Liver (tissue), 9 donors: ENCODE results near the gene RAD51B. TPM values are rescaled to one million over a fixed set of nuclear protein-coding genes. Genes with fewer than 3 reads are reported as not detected.

Source experiments
- DNase-seq: peaks from one replicate; pipeline ENCODE4 v3.0.0-alpha.2; 2017; ENCODE audit warnings: low spot score
- H3K27ac ChIP-seq, 2 donors: one replicate each; pipeline ENCODE4 v1.7.0; 2013; ENCODE audit warnings: inconsistent platforms in 2 of 2, low read length in 2 of 2, control low read depth in 1 of 2, low read depth in 1 of 2, mild to moderate bottlenecking in 1 of 2
- H3K27me3 ChIP-seq, 4 donors: one replicate each; pipeline versions ENCODE4 v1.6.1 to v1.7.0; 2013; ENCODE audit warnings: low read length in 3 of 4, inconsistent platforms in 1 of 4, mild to moderate bottlenecking in 1 of 4, moderate library complexity in 1 of 4; ENCODE audit not compliant: control insufficient read depth in 4 of 4, insufficient read depth in 4 of 4
- H3K36me3 ChIP-seq, 4 donors: one replicate each; pipeline versions ENCODE4 v1.6.1 to v1.7.0; 2013; ENCODE audit warnings: low read length in 3 of 4, mild to moderate bottlenecking in 3 of 4, low read depth in 1 of 4, moderate library complexity in 1 of 4; ENCODE audit not compliant: control insufficient read depth in 4 of 4, insufficient read depth in 3 of 4
- H3K4me1 ChIP-seq, 4 donors: one replicate each; pipeline versions ENCODE4 v1.6.1 to v1.7.0; 2013; ENCODE audit warnings: low read length in 3 of 4, mild to moderate bottlenecking in 3 of 4, moderate library complexity in 1 of 4; ENCODE audit not compliant: control insufficient read depth in 4 of 4, insufficient read depth in 4 of 4
- H3K4me3 ChIP-seq, 3 donors: one replicate each; pipeline versions ENCODE4 v1.6.1 to v1.7.0; 2013; ENCODE audit warnings: low read length in 3 of 3, control low read depth in 1 of 3, low read depth in 1 of 3, mild to moderate bottlenecking in 1 of 3
- H3K9ac ChIP-seq, 2 donors: one replicate each; pipeline ENCODE4 v1.7.0; 2013; ENCODE audit warnings: low read length in 2 of 2, mild to moderate bottlenecking in 2 of 2, moderate library complexity in 2 of 2, control low read depth in 1 of 2, low read depth in 1 of 2
- H3K9me3 ChIP-seq, 4 donors: one replicate each; pipeline versions ENCODE4 v1.6.1 to v1.7.0; 2013; ENCODE audit warnings: low read length in 3 of 4; ENCODE audit not compliant: control insufficient read depth in 4 of 4
- EGR1 ChIP-seq, 2 donors: IDR thresholded peaks; 2 replicates each; pipeline ENCODE4 v1.6.1; 2016 to 2018; ENCODE audit warnings: antibody characterized with exemption in 2 of 2, low read depth in 2 of 2
- FOXA1 ChIP-seq: IDR thresholded peaks from 2 replicates; pipeline ENCODE4 v1.6.1; 2016; ENCODE audit warnings: antibody characterized with exemption
- FOXA2 ChIP-seq: IDR thresholded peaks from 2 replicates; pipeline ENCODE4 v1.6.1; 2016; ENCODE audit warnings: antibody characterized with exemption
- GABPA ChIP-seq, 2 donors: IDR thresholded peaks in 1 of 2; conservative IDR thresholded peaks in 1 of 2; 2 replicates each; pipeline ENCODE4 v1.6.1; 2016; ENCODE audit warnings: antibody characterized with exemption in 2 of 2, mild to moderate bottlenecking in 1 of 2, moderate library complexity in 1 of 2
- HNF4A ChIP-seq, 2 donors: conservative IDR thresholded peaks; 2 replicates each; pipeline ENCODE4 v1.6.1; 2016; ENCODE audit warnings: antibody characterized with exemption in 2 of 2, mild to moderate bottlenecking in 2 of 2
- HNF4G ChIP-seq: IDR thresholded peaks from 2 replicates; pipeline ENCODE4 v1.6.1; 2016; ENCODE audit warnings: antibody characterized with exemption
- JUND ChIP-seq, 2 donors: IDR thresholded peaks; 2 replicates each; pipeline ENCODE4 v1.6.1; 2016; ENCODE audit warnings: antibody characterized with exemption in 2 of 2
- NR2F2 ChIP-seq: IDR thresholded peaks from 2 replicates; pipeline ENCODE4 v1.6.1; 2016; ENCODE audit warnings: antibody characterized with exemption
- RAD21 ChIP-seq, 2 donors: IDR thresholded peaks; 2 replicates each; pipeline ENCODE4 v1.6.1; 2016; ENCODE audit warnings: antibody characterized with exemption in 2 of 2, mild to moderate bottlenecking in 2 of 2
- RXRA ChIP-seq, 2 donors: IDR thresholded peaks; 2 replicates each; pipeline ENCODE4 v1.6.1; 2017 to 2018; ENCODE audit warnings: antibody characterized with exemption in 2 of 2, mild to moderate bottlenecking in 1 of 2
- SP1 ChIP-seq: IDR thresholded peaks from 2 replicates; pipeline ENCODE4 v1.6.1; 2018; ENCODE audit warnings: antibody characterized with exemption, mild to moderate bottlenecking
- TAF1 ChIP-seq: conservative IDR thresholded peaks from 2 replicates; pipeline ENCODE4 v1.6.1; 2016; ENCODE audit warnings: antibody characterized with exemption, mild to moderate bottlenecking
- YY1 ChIP-seq: IDR thresholded peaks from 2 replicates; pipeline ENCODE4 v1.6.1; 2016; ENCODE audit warnings: antibody characterized with exemption, mild to moderate bottlenecking
- WGBS: extraction: QIAGEN DNeasy Blood & Tissue Kit; methylation state at CpG from one replicate; pipeline ENCODE4 v1.1.7; 2013; 5-methylcytosine and 5-hydroxymethylcytosine counted together
- polyA plus RNA-seq, 2 donors: library from polyadenylated mRNA; stranded (reverse) in 1 of 2; unstranded in 1 of 2; fragments of 200-250 nt in 1 of 2; fragments of >200 nt in 1 of 2; fragmentation: Nextera tagmentation in 1 of 2; extraction: Ambion mirVana in 1 of 2; gene quantifications; one replicate each; pipeline versions ENCODE4 v1.2.1 to v1.2.3, GENCODE V29; 2013 to 2015
- total RNA-seq, 2 donors: library from RNA; depleted of rRNA; stranded (reverse); fragments of >200 nt; gene quantifications; one replicate each; pipeline ENCODE4 v1.2.3, GENCODE V29; 2014
- TF ChIP-seq, protein P1 (sequence below): IDR thresholded peaks from 2 replicates; pipeline ENCODE4 v1.6.1; 2016; ENCODE audit warnings: antibody characterized with exemption
- TF ChIP-seq, protein P2 (sequence below): IDR thresholded peaks from 2 replicates; pipeline ENCODE4 v1.6.1; 2016; ENCODE audit warnings: antibody characterized with exemption, mild to moderate bottlenecking
- TF ChIP-seq, protein P3 (sequence below): IDR thresholded peaks from 2 replicates; pipeline ENCODE4 v1.6.1; 2016; ENCODE audit warnings: antibody characterized with exemption
- TF ChIP-seq, protein P4 (sequence below): fragments of 150-350 bp; IDR thresholded peaks from 2 replicates; pipeline ENCODE4 v1.5.1; 2017; ENCODE audit warnings: improper control_type of control experiment, low read depth, low read length; ENCODE audit not compliant: missing input control
- TF ChIP-seq, protein P5 (sequence below): IDR thresholded peaks from 2 replicates; pipeline ENCODE4 v1.6.1; 2016; ENCODE audit warnings: antibody characterized with exemption
- donor health status: healthy.
- donor health status: healthy.
- donor health status: healthy.
- donor health status: healthy.
- donor health status: healthy.

The RAD51B gene
- total and polyA plus RNA-seq, 4 donors = 0.81 to 12.9 (median 2.4) TPM

DNA sequence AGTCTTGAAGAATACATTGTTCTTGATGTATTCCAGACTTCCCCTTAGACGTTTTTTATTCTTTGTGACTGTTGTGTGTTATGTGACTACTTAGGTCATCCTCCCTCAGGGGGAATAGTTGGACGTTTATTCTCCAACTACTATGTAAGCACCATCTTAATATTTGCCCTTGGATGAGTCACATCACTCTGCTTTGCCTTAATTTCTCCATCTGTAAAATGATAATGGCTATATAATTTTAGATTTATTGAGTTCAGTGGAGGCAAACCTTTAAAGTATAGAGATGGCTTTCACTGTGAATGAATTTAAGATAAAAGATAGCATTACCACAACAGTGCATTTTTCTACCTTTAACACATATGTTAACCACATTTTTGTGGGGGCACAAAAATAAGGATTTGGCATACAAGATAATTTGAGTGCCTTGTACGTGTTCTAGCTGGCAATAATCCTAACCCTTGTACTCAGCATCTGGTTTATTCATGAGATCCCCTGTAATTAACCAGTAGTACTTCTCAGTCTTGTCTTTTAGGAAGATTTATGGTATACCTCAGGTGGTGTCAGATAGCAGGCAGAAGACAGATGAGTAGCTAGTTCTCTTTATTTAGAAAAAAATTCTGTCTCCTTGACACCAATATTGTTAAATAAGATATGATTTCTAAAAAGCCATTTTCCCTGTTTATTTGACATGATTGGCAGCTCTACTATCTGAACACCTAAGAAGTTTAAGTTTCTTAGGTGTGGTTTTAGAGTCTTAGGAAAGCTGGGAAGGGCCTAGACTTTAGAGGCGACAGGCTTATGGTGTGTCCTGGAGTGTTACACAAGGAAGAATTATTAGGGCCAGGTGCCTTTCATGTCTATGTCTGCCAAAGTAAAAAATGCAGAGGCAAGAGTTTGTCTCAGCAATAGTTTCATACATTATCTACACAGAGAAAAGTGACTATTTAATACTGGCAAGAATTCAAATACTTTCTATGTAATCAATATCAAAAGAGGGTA is 152.3 kb downstream of the RAD51B start (continued):
- TF ChIP-seq SP1 (no peak), TAF1 (no peak), RXRA (IDR thresholded peaks at IDR 0.05) (no peak), FOXA1 (no peak), JUND (IDR thresholded peaks at IDR 0.05) (no peak), EGR1 (IDR thresholded peaks at IDR 0.05; ENCODE audit: low read depth in 2 of 2) (no peak), YY1 (no peak)
- TF ChIP-seq, protein P1, sequence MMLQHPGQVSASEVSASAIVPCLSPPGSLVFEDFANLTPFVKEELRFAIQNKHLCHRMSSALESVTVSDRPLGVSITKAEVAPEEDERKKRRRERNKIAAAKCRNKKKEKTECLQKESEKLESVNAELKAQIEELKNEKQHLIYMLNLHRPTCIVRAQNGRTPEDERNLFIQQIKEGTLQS = no peak

DNA sequence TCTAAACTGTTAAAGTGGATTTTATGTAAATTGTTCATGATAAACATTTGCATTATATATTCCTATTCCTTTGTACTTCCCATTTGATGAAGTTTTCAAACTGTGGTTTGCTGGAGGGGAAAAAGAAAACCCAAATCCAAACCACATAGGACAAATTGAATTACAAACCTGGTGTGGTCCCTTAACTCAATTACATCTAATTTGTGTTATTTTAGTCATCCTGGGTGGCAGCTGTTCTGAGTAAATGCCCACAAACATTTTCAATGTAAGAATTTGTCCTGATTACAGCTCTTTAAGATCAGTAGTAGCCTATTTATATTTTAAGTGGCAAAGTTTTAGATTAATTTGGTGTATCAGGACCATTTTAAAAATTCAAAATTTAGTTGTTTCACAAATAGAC is 153.9 kb downstream of the RAD51B start:
- H3K4me3 ChIP-seq = no peak overlapping the region
- no peak overlapping the region for H3K27ac ChIP-seq
- no peaks in the 10 kb centered on the region for H3K27me3 ChIP-seq
- no peaks in the 10 kb centered on the region for H3K9me3 ChIP-seq
- TF ChIP-seq, protein P1 = no peak
- TF ChIP-seq JUND (IDR thresholded peaks at IDR 0.05) (no peak), GABPA (IDR thresholded peaks at IDR 0.05 in 1 of 2, conservative IDR thresholded peaks at IDR 0.05 in 1 of 2) (no peak), RAD21 (IDR thresholded peaks at IDR 0.05) (no peak), SP1 (no peak), TAF1 (no peak), YY1 (no peak), NR2F2 (no peak), HNF4G (no peak), FOXA1 (no peak), HNF4A (conservative IDR thresholded peaks at IDR 0.05) (no peak), EGR1 (IDR thresholded peaks at IDR 0.05; ENCODE audit: low read depth in 2 of 2) (no peak), RXRA (IDR thresholded peaks at IDR 0.05) (no peak), FOXA2 (no peak)
- TF ChIP-seq, protein P2, sequence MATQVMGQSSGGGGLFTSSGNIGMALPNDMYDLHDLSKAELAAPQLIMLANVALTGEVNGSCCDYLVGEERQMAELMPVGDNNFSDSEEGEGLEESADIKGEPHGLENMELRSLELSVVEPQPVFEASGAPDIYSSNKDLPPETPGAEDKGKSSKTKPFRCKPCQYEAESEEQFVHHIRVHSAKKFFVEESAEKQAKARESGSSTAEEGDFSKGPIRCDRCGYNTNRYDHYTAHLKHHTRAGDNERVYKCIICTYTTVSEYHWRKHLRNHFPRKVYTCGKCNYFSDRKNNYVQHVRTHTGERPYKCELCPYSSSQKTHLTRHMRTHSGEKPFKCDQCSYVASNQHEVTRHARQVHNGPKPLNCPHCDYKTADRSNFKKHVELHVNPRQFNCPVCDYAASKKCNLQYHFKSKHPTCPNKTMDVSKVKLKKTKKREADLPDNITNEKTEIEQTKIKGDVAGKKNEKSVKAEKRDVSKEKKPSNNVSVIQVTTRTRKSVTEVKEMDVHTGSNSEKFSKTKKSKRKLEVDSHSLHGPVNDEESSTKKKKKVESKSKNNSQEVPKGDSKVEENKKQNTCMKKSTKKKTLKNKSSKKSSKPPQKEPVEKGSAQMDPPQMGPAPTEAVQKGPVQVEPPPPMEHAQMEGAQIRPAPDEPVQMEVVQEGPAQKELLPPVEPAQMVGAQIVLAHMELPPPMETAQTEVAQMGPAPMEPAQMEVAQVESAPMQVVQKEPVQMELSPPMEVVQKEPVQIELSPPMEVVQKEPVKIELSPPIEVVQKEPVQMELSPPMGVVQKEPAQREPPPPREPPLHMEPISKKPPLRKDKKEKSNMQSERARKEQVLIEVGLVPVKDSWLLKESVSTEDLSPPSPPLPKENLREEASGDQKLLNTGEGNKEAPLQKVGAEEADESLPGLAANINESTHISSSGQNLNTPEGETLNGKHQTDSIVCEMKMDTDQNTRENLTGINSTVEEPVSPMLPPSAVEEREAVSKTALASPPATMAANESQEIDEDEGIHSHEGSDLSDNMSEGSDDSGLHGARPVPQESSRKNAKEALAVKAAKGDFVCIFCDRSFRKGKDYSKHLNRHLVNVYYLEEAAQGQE = no peak
- no peaks in the 10 kb centered on the region for H3K36me3 ChIP-seq
- no peak for DNase-seq
- no peak overlapping the region for H3K9ac ChIP-seq
- H3K4me1 ChIP-seq = no peaks in the 10 kb centered on the region

DNA sequence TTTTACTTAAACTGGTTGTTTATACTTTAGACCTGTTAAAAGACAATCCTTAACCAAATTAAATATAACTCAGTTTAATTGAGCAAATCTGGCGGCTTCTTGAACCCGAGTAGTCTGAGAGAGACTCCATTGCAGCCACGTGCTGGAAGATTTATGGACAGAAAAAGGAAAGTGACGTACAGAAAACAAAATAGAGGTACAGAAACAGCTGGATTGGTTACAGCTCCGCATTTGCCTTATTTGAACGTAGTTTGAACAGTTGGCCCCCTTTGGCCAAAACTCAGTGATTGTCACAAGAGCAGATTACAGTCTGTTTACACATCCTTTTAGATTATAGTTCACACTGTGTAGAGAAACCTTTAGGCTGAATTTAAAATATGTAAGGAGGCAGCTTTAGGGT is 155.9 kb downstream of the RAD51B start:
- no peak for DNase-seq
- no peak overlapping the region for H3K4me3 ChIP-seq
- no peak for TF ChIP-seq EGR1 (IDR thresholded peaks at IDR 0.05; ENCODE audit: low read depth in 2 of 2)
- no peak for TF ChIP-seq GABPA (IDR thresholded peaks at IDR 0.05 in 1 of 2, conservative IDR thresholded peaks at IDR 0.05 in 1 of 2)
- TF ChIP-seq HNF4A (conservative IDR thresholded peaks at IDR 0.05) = no peak
- TF ChIP-seq YY1 = no peak
- TF ChIP-seq RXRA (IDR thresholded peaks at IDR 0.05) = no peak
- no peak for TF ChIP-seq NR2F2
- no peak for TF ChIP-seq RAD21 (IDR thresholded peaks at IDR 0.05)
- TF ChIP-seq, protein P3, sequence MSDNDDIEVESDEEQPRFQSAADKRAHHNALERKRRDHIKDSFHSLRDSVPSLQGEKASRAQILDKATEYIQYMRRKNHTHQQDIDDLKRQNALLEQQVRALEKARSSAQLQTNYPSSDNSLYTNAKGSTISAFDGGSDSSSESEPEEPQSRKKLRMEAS = no peak
- TF ChIP-seq, protein P4, sequence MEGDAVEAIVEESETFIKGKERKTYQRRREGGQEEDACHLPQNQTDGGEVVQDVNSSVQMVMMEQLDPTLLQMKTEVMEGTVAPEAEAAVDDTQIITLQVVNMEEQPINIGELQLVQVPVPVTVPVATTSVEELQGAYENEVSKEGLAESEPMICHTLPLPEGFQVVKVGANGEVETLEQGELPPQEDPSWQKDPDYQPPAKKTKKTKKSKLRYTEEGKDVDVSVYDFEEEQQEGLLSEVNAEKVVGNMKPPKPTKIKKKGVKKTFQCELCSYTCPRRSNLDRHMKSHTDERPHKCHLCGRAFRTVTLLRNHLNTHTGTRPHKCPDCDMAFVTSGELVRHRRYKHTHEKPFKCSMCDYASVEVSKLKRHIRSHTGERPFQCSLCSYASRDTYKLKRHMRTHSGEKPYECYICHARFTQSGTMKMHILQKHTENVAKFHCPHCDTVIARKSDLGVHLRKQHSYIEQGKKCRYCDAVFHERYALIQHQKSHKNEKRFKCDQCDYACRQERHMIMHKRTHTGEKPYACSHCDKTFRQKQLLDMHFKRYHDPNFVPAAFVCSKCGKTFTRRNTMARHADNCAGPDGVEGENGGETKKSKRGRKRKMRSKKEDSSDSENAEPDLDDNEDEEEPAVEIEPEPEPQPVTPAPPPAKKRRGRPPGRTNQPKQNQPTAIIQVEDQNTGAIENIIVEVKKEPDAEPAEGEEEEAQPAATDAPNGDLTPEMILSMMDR = no peak
- TF ChIP-seq, protein P5, sequence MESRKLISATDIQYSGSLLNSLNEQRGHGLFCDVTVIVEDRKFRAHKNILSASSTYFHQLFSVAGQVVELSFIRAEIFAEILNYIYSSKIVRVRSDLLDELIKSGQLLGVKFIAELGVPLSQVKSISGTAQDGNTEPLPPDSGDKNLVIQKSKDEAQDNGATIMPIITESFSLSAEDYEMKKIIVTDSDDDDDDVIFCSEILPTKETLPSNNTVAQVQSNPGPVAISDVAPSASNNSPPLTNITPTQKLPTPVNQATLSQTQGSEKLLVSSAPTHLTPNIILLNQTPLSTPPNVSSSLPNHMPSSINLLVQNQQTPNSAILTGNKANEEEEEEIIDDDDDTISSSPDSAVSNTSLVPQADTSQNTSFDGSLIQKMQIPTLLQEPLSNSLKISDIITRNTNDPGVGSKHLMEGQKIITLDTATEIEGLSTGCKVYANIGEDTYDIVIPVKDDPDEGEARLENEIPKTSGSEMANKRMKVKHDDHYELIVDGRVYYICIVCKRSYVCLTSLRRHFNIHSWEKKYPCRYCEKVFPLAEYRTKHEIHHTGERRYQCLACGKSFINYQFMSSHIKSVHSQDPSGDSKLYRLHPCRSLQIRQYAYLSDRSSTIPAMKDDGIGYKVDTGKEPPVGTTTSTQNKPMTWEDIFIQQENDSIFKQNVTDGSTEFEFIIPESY = no peak
- TF ChIP-seq, protein P1 = no peak
- TF ChIP-seq JUND (IDR thresholded peaks at IDR 0.05) = no peak
- no peak for TF ChIP-seq FOXA2
- TF ChIP-seq TAF1 = no peak
- H3K9me3 ChIP-seq = no peaks in the 10 kb centered on the region
- 86% methylated on average over 6 of the region's 6 CpGs for WGBS
- no peak overlapping the region for H3K27ac ChIP-seq
- no peaks in the 10 kb centered on the region for H3K36me3 ChIP-seq
- H3K9ac ChIP-seq = no peak overlapping the region
- no peaks in the 10 kb centered on the region for H3K27me3 ChIP-seq
- H3K4me1 ChIP-seq = no peaks in the 10 kb centered on the region
